T-cell (primary cell): Measurements from ENCODE around the gene TAL1. TPM values are rescaled to one million over a fixed set of nuclear protein-coding genes. Genes with fewer than 3 reads are reported as not detected.

Experiments used
- ATAC-seq, 4 experiments: fragments of 200-7000 bp in 3 of 4; fragments of 150-1000 bp in 1 of 4; cut with Tn5 transposase; replicated peaks in 1 of 4; 1 replicate in 3 of 4; 2 replicates in 1 of 4; pipeline ENCODE4 v1.10.0; 2021; ENCODE audit warnings: moderate library complexity in 3 of 4, mild to moderate bottlenecking in 2 of 4, moderate number of reproducible peaks in 1 of 4
- CTCF ChIA-PET, 2 donors: fragments of 300-600 bp; sonication (Branson Sonifier 250); formaldehyde crosslinking; loops; one replicate each; lab custom pipeline; 2022; ENCODE audit warnings: antibody characterized with exemption in 2 of 2; lab: Charles Lee
- POLR2A ChIA-PET, 2 donors: fragments of 300-600 bp; sonication (Branson Sonifier 250); formaldehyde crosslinking; loops; one replicate each; lab custom pipeline; 2022; ENCODE audit warnings: antibody characterized with exemption in 2 of 2; lab: Charles Lee
- DNase-seq, 35 experiments: peaks; one replicate each; pipeline versions ENCODE4 v3.0.0 to v3.0.0-alpha.2; 2013 to 2023
- H3K27ac ChIP-seq: one replicate; pipeline ENCODE4 v1.5.1; 2013; ENCODE audit warnings: low read length
- H3K27me3 ChIP-seq, 2 experiments: replicated peaks in 1 of 2; 1 replicate in 1 of 2; 2 replicates in 1 of 2; pipeline versions ENCODE4 v1.6.1 to v1.7.0; 2013; ENCODE audit warnings: low read length in 1 of 2, mixed read lengths in 1 of 2; ENCODE audit not compliant: control insufficient read depth in 2 of 2, insufficient read depth in 2 of 2; ENCODE audit errors: extremely low read depth in 1 of 2
- H3K36me3 ChIP-seq, 2 donors: 1 replicate in 1 of 2; 2 replicates in 1 of 2; pipeline versions ENCODE4 v1.6.1 to v1.7.0; 2013; ENCODE audit warnings: low read length in 1 of 2; ENCODE audit not compliant: control insufficient read depth in 2 of 2, insufficient read depth in 1 of 2; ENCODE audit errors: extremely low read depth in 1 of 2
- H3K4me1 ChIP-seq, 2 experiments: 1 replicate in 1 of 2; 2 replicates in 1 of 2; pipeline versions ENCODE4 v1.6.1 to v1.7.0; 2013; ENCODE audit warnings: low read length in 2 of 2, mixed read lengths in 1 of 2; ENCODE audit not compliant: insufficient read depth in 2 of 2, control insufficient read depth in 1 of 2; ENCODE audit errors: extremely low read depth in 1 of 2
- H3K4me3 ChIP-seq, 2 donors: 1 replicate in 1 of 2; 2 replicates in 1 of 2; pipeline versions ENCODE4 v1.5.1 to v1.7.0; 2013; ENCODE audit warnings: mild to moderate bottlenecking in 2 of 2, low read length in 1 of 2, moderate library complexity in 1 of 2; ENCODE audit not compliant: control insufficient read depth in 1 of 2; ENCODE audit errors: extremely low read depth in 1 of 2
- H3K9me3 ChIP-seq: 2 replicates; pipeline ENCODE4 v1.7.0; 2013
- H3K27ac Mint-ChIP-seq, 2 donors: one replicate each; pipeline ENCODE4 v1.8.0; 2020 to 2021; ENCODE audit warnings: mild to moderate bottlenecking in 2 of 2, mixed read lengths in 2 of 2
- H3K27me3 Mint-ChIP-seq, 2 donors: one replicate each; pipeline ENCODE4 v1.8.0; 2021 to 2022; ENCODE audit warnings: mixed read lengths in 2 of 2
- H3K36me3 Mint-ChIP-seq: one replicate; pipeline ENCODE4 v1.8.0; 2021; ENCODE audit warnings: mixed read lengths
- H3K4me1 Mint-ChIP-seq, 3 donors: one replicate each; pipeline ENCODE4 v1.8.0; 2020 to 2022; ENCODE audit warnings: mixed read lengths in 3 of 3, mild to moderate bottlenecking in 1 of 3
- H3K4me3 Mint-ChIP-seq, 3 donors: one replicate each; pipeline ENCODE4 v1.8.0; 2020 to 2022; ENCODE audit warnings: mild to moderate bottlenecking in 3 of 3, mixed read lengths in 3 of 3, moderate library complexity in 3 of 3
- H3K9me3 Mint-ChIP-seq, 3 donors: one replicate each; pipeline ENCODE4 v1.8.0; 2020 to 2022; ENCODE audit warnings: mixed read lengths in 3 of 3
- WGBS: methylation state at CpG from one replicate; pipeline ENCODE4 v1.1.5; 2013; ENCODE audit warnings: missing lambda C conversion rate; ENCODE audit not compliant: insufficient coverage; 5-methylcytosine and 5-hydroxymethylcytosine counted together
- total RNA-seq, 35 experiments: library from RNA in 6 of 35; stranded (reverse) in 6 of 35; fragments of 120-200 nt in 1 of 35; gene quantifications; one replicate each; pipeline versions ENCODE4 v1.2.1 to v1.2.4 and lab custom pipeline; 2013 to 2026

TAL1 gene
- total RNA-seq, 5 donors from 2014 or later (not counting 1 experiment from before 2014, with no cell fraction given), result 0.28 to 0.85 (median 0.44) TPM

DNA sequence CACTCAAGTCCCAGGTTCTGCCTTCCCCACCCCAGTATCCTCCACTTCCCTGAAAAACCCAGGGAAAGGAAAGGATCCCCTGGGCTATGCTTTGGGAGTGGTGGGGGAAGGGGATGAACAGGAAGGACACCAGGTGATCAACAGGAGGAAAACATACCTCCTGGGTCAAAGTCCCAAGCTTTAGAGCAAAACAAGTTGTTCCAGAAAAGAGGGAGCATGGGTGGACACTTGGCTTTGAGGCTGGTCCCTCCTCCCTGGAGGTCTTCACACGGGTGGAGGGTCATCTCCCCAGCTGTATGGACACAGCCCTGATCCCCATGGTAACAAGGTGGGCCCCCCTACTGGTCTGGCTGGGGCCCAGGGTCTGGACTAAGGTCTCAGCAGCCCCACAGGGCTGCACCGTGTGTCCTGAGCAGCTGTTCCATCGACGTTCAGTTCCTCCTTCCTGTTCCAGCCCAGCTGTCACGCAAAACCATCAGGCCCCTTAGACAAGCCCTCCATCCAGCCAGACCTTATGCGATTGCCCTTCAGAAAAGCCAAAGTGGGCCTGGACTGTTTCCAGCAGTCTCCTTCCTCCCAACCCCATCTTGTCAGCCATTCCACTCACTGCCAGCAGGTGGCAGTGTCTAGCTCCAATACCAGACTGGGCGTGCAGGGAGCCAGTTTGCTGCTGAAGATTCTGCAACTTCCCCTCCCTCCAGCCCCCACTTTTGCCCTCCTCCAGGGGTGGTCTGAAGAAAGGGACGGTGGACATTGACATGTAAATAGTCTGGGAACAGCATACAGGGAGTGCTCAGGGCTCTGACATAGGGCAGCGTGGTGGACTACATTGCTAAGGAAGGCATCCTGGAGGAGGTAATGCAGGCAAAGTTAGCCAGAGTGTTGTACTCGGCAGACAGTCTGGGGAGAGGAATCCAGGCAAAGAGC, 39.3 kb downstream of the TAL1 start:
- POLR2A ChIA-PET, result no interaction called here
- Histone ChIP-seq H3K27me3 (peaks cover 0 to 32% of the 10 kb centered on the region in 2 experiments), H3K4me3 (no peak overlapping the region), H3K9me3 (no peaks in the 10 kb centered on the region), H3K4me1 (peaks cover 0 to 6% of the 10 kb centered on the region in 2 experiments), H3K36me3 (no peaks in the 10 kb centered on the region), H3K27ac (no peak overlapping the region)
- H3K27ac Mint-ChIP-seq, result no peak overlapping the region
- H3K4me1 Mint-ChIP-seq, result no peaks in the 10 kb centered on the region
- H3K27me3 Mint-ChIP-seq, result peaks cover 6 to 16% of the 10 kb centered on the region in 2 donors
- DNase-seq, result peak; percentile 8 to 77 (median 49)
- CTCF ChIA-PET, result interaction anchor here (0.6 to 3.1 kb wide), 16 partner anchors 8 to 518 kb away, joined by 3 to 15 read pairs (median 3); no protein-coding TSS in a partner anchor
- no peak overlapping the region for H3K4me3 Mint-ChIP-seq
- no peaks in the 10 kb centered on the region for H3K9me3 Mint-ChIP-seq
- H3K36me3 Mint-ChIP-seq, result no peaks in the 10 kb centered on the region
- 18% methylated on average over 8 of the region's 10 CpGs for WGBS
- ATAC-seq, result peak; percentile 57 to 77 (median 74)

DNA sequence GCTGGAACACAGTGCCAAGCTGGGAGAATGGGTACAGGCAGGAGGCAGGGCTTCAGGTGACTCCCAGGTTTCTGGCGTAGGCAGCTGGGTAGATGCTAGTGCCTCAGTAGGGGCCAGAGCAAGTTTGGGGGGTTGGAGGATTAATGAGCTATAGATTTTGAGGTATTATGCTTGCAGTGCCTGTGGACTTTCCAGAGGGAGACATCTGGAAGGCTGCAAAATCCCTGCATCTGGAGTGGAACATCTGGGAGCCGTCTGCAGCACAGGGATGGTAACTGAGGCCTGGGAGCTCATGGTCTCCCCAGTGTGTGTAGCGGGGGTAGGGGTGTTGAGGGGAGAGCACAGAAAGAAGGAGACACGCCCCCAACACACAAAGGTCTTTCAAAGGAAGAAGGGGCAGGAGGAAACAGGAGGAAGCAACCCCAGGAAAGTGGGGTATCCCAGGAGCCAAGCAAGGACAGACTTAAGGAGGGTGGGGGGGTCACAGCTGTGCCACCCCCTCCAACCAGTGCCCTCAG, 40.0 kb downstream of the TAL1 start:
- Mint-ChIP-seq H3K27ac (no peak overlapping the region), H3K4me1 (no peaks in the 10 kb centered on the region), H3K27me3 (peaks cover 4 to 13% of the 10 kb centered on the region in 2 donors), H3K9me3 (no peaks in the 10 kb centered on the region), H3K36me3 (no peaks in the 10 kb centered on the region), H3K4me3 (no peak overlapping the region)
- Histone ChIP-seq H3K9me3 (no peaks in the 10 kb centered on the region), H3K4me3 (no peak overlapping the region), H3K27ac (no peak overlapping the region), H3K27me3 (peaks cover 0 to 32% of the 10 kb centered on the region in 2 experiments), H3K4me1 (peaks cover 0 to 6% of the 10 kb centered on the region in 2 experiments), H3K36me3 (no peaks in the 10 kb centered on the region)
- 80% methylated on average over 1 of the region's 4 CpGs for WGBS
- CTCF ChIA-PET, result interaction anchor here (0.6 to 2.0 kb wide), 10 partner anchors 9 to 516 kb away, joined by 3 to 6 read pairs (median 3); no protein-coding TSS in a partner anchor
- no peak for ATAC-seq
- DNase-seq, result peak in 2 of 35 experiments; percentile 3 to 22
- POLR2A ChIA-PET, result no interaction called here

DNA sequence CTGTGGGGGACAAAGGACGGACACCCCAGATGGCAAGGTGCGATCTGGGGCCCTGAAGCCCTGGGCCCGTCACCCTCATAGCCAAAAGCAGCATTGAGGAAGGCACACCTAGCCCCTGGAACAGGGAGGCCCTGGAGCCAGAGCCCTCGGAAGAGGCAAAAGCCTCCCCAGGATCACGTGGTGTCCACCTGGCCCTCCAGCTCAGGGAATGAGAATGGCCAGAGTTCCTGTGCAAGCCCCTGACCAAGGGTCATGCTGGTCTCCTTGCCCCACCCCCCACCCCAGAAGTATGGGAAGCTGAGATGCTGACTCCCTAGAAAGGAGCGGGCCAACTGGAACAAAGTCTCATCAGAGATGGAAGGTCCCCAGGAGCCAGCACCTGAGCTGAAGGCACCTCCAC, 41.2 kb downstream of the TAL1 start:
- CTCF ChIA-PET, result interaction anchor here in 1 of 2 donors (1.2 kb wide), 1 partner anchor 15 kb away, joined by 4 read pairs; no protein-coding TSS in a partner anchor
- H3K9me3 ChIP-seq, result no peaks in the 10 kb centered on the region
- no peaks in the 10 kb centered on the region for H3K36me3 ChIP-seq
- Mint-ChIP-seq H3K27me3 (peaks cover 5 to 9% of the 10 kb centered on the region in 2 donors), H3K4me3 (no peak overlapping the region), H3K36me3 (no peaks in the 10 kb centered on the region), H3K4me1 (no peaks in the 10 kb centered on the region), H3K27ac (no peak overlapping the region), H3K9me3 (no peaks in the 10 kb centered on the region)
- peaks cover 0 to 6% of the 10 kb centered on the region in 2 experiments for H3K4me1 ChIP-seq
- no peak for ATAC-seq
- peak in 1 of 35 experiments; percentile 12 for DNase-seq
- POLR2A ChIA-PET, result no interaction called here
- H3K27me3 ChIP-seq, result peaks cover 0 to 27% of the 10 kb centered on the region in 2 experiments
- WGBS, result 77% methylated on average over 5 of the region's 6 CpGs
- H3K27ac ChIP-seq, result no peak overlapping the region
- H3K4me3 ChIP-seq, result no peak overlapping the region

DNA sequence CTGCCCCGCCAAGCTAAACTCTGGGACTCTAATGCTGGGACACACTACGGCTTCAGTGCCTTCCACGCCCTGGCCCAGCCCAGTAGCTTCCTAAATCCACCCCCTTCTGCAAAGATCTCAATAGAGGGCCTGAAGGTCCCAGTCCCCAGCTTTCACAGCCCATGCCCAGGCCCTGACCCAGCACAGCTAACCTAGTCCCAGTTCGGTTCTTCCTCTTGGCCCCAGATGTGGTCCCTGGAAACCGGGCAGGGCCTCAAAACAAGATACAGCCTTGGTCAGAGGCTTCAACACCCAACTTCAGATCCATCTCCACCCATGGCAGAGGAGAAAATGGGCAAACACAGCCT, 41.5 kb downstream of the TAL1 start:
- Histone ChIP-seq H3K9me3 (no peaks in the 10 kb centered on the region), H3K4me1 (peaks cover 0 to 6% of the 10 kb centered on the region in 2 experiments), H3K27ac (no peak overlapping the region), H3K27me3 (peaks cover 0 to 29% of the 10 kb centered on the region in 2 experiments), H3K36me3 (no peaks in the 10 kb centered on the region), H3K4me3 (no peak overlapping the region)
- POLR2A ChIA-PET, result no interaction called here
- DNase-seq (peak in 1 of 35 experiments; percentile 2), ATAC-seq (no peak)
- WGBS, result 61% methylated on average over 5 of the region's 5 CpGs
- H3K4me1 Mint-ChIP-seq, result no peaks in the 10 kb centered on the region
- peaks cover 9 to 13% of the 10 kb centered on the region in 2 donors for H3K27me3 Mint-ChIP-seq
- no peaks in the 10 kb centered on the region for H3K36me3 Mint-ChIP-seq
- H3K9me3 Mint-ChIP-seq, result no peaks in the 10 kb centered on the region
- CTCF ChIA-PET, result interaction anchor here (0.8 to 1.2 kb wide), 2 partner anchors 12 to 15 kb away, joined by 4 read pairs; no protein-coding TSS in a partner anchor
- H3K27ac Mint-ChIP-seq, result no peak overlapping the region
- H3K4me3 Mint-ChIP-seq, result no peak overlapping the region

DNA sequence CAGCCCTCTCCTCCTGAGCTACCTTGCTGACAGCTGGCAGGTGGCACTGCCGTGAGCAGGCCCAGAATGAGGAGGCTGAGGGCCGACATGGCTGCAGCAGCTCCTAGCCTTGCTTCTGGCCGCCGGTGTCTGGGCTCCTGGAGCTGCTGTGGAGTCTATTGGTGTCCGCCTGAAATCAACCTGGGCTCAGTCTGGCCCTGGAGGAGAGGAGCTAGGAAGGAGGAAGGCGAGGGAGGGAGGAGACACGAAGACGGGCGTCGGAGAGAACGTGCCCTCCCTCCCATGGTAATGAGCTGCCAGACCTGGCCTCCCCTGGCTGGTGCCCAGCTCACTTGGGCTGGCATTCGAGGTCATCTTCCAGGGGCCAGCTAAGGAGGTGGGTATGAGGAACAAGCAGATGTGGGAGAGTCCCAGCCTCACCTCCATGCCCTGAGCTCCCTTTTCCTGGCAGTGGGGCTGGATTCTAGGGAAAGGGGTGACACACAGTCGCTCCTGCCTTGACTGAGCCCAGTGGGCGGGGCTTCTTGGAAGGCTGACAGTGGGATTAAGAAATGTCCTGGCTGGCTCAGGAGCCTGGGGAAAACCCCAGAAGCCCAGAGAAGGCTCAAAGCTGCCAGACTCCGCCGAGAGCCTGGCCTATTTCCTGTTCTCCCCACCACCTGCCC, 42.0 kb downstream of the TAL1 start, which contains the start of gene PDZK1IP1:
Gene PDZK1IP1, minus strand, starts transcription at position 193 of the 665 bp plus-strand sequence. Its CDS starts 104 bp downstream, at position 89.
- Histone ChIP-seq H3K4me3 (no peak within 1 kb of the TSS), H3K27me3 (peaks cover 0 to 33% of the 10 kb centered on the region in 2 experiments), H3K36me3 (no peaks in the 10 kb centered on the region), H3K4me1 (peaks cover 0 to 6% of the 10 kb centered on the region in 2 experiments), H3K9me3 (no peaks in the 10 kb centered on the region), H3K27ac (no peak within 1 kb of the TSS)
- Mint-ChIP-seq H3K4me3 (no peak within 1 kb of the TSS), H3K9me3 (no peaks in the 10 kb centered on the region), H3K36me3 (no peaks in the 10 kb centered on the region), H3K27ac (no peak within 1 kb of the TSS), H3K27me3 (peaks cover 11 to 18% of the 10 kb centered on the region in 2 donors), H3K4me1 (no peaks in the 10 kb centered on the region)
- DNase-seq (peak in 2 of 35 experiments; percentile 2 to 18), ATAC-seq (no peak)
- POLR2A ChIA-PET, result no interaction called here
- CTCF ChIA-PET, result interaction anchor here (0.8 to 1.2 kb wide), 2 partner anchors 13 to 14 kb away, joined by 4 read pairs; no protein-coding TSS in a partner anchor
- WGBS, result 64% methylated on average over 8 of the region's 16 CpGs
